ENCODE data around the gene C4BPA.

GRCh38 chr1:207077470-207078377, 26.3 kb upstream of the C4BPA start:
- TF ChIP-seq FOXM1 (IDR thresholded peaks at IDR 0.05; ENCODE audit: borderline replicate concordance) (no peak), BHLHE40 (IDR thresholded peaks at IDR 0.05; ENCODE audit: borderline replicate concordance) (no peak), SUZ12 (IDR thresholded peaks at IDR 0.05) (no peak), FOXK2 (IDR thresholded peaks at IDR 0.05) (no peak), TARDBP (IDR thresholded peaks at IDR 0.05) (no peak), NFRKB (IDR thresholded peaks at IDR 0.05) (no peak), FOXA1 (IDR thresholded peaks at IDR 0.05) (no peak), HDGF (IDR thresholded peaks at IDR 0.05; ENCODE audit: borderline replicate concordance) (no peak), SP1 (IDR thresholded peaks at IDR 0.05) (no peak), CTBP1 (IDR thresholded peaks at IDR 0.05; ENCODE audit: borderline replicate concordance) (no peak), PKNOX1 (IDR thresholded peaks at IDR 0.05) (no peak), LEF1 (IDR thresholded peaks at IDR 0.05; ENCODE audit: borderline replicate concordance) (no peak), ELF4 (IDR thresholded peaks at IDR 0.05) (no peak)
